Motor neuron (in vitro differentiated cells): ENCODE data around the gene VARS1. TPM values are rescaled to one million over a fixed set of nuclear protein-coding genes. Genes with fewer than 3 reads are reported as not detected.
"Not testable (repeated sequence)": the region's sequence is repeated elsewhere in the genome, so short reads cannot be mapped to it uniquely, and the experiment has no call there.

Experiments used
- ATAC-seq, 8 experiments: fragments of 200-7000 bp; cut with Tn5 transposase; replicated peaks in 6 of 8; 2 replicates each; pipeline ENCODE4 v1.8.0; 2021; ENCODE audit warnings: mild to moderate bottlenecking in 8 of 8, moderate library complexity in 8 of 8
- H3K27ac ChIP-seq, 2 donors: fragments of 250-450 bp; sonication (Bioruptor Pico); 2 replicates each; pipeline ENCODE4 v1.9.0; 2021; ENCODE audit warnings: antibody characterized with exemption in 2 of 2, mild to moderate bottlenecking in 2 of 2, moderate library complexity in 1 of 2
- H3K4me1 ChIP-seq, 2 donors: fragments of 250-450 bp; sonication (Bioruptor Pico); replicated peaks in 1 of 2; 2 replicates each; pipeline ENCODE4 v1.6.1; 2021; ENCODE audit warnings: antibody characterized with exemption in 2 of 2, mild to moderate bottlenecking in 2 of 2, moderate library complexity in 1 of 2
- H3K4me3 ChIP-seq, 5 donors: fragments of 250-450 bp; sonication (Bioruptor Pico); 2 replicates each; pipeline ENCODE4 v1.9.0; 2021; ENCODE audit warnings: antibody characterized with exemption in 5 of 5, mild to moderate bottlenecking in 5 of 5, moderate library complexity in 4 of 5
- WGBS, 10 experiments: fragments of 450-650 bp; shearing (Covaris generic); methylation state at CpG; one replicate each; pipeline ENCODE4 v1.0.0; 2022; 5-methylcytosine and 5-hydroxymethylcytosine counted together
- in situ Hi-C, 9 experiments: fragments of 400-800 bp; cut with MboI; loops; one replicate each; pipeline ENCODE4 v1.15.0; 2021; ENCODE audit warnings: low sequenced_read_pairs in 9 of 9, low pct_unique_long_range_greater_than_20kb in 2 of 9; ENCODE audit not compliant: unreplicated experiment in 9 of 9
- total RNA-seq, 8 experiments: library from RNA; unstranded; fragments of 300-600 nt; gene quantifications; 2 replicates each; pipeline versions ENCODE4 v1.2.3 to v1.2.4, GENCODE V29; 2022

The VARS1 gene
- 100 to 1,000 TPM in 2 of 8 experiments, 10 to 100 TPM in 6; 26.4 to 135 (median 52.7) TPM for total RNA-seq

DNA sequence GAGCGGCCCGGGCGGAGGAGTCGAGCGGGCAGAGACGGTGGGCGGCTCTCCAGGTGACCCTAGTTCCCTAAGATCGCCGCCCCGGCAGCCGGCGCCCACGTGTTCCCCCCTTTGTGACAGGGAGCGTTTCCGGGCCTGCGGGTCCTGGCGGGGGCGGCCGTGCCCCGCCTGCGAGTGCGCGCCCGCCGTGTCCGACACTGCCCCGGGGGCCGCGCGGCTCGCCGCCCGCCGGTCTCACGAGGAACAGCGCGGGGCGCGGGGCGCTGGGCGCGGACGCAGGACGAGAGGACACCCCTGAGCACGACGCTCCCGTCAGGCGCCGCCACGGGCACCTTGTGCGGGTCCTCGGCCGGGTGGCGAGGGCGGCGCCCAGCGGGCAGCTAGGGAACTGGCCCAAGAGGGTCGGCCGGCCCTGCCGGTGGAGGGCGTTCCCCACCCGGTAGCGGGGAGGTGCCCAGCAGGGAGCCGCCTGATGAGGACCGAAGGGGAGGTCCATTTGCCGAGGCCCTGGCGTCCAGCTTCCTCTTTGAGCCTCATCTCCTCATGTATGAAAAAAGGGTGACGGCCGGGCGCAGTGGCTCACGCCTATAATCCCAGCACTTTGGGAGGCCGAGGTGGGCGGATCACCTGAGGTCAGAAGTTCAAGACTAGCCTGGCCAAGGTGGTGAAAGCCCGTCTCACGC lies at the start of gene VARS1:
TSS of gene VARS1 (minus strand) at position 137 of the 683 bp plus-strand sequence. CDS start 535 bp downstream, outside the sequence.
- peaks cover 7 to 12% of the 10 kb centered on the region in 2 donors for H3K4me1 ChIP-seq
- in situ Hi-C loops = no loop called here
- ATAC-seq = peak; percentile 83 to 91 (median 86)
- WGBS, 10 experiments = 0 to 30% (median 7%) methylated on average over 2 to 19 of the region's 75 CpGs; no CpG with 5 or more reads in 4 of the 10 experiments
- peak within 1 kb of the TSS; percentile 100 for H3K27ac ChIP-seq
- peak within 1 kb of the TSS; percentile 57 to 89 (median 76) for H3K4me3 ChIP-seq

DNA sequence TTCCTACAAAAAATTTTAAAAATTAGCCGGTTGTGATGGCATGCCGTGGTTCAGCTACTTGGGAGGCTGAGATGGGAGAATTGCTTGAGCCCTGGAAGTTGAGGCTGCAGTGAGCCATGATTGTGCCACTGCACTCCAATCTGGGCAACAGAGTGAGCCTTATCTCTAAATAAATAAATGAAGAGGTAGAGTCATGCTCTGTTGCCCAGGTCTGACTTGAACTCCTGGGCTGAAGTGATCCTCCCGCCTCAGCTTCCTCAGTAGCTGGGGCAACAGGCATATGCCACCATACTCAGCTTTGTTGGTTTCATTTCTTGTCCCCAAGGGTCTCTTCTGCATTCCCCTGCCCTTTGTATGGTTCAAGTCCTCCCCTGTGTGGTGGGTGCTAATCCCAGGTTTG lies 49.0 kb upstream of the VARS1 start:
- Histone ChIP-seq H3K4me3 (no peak overlapping the region), H3K27ac (no peak overlapping the region), H3K4me1 (no peaks in the 10 kb centered on the region)
- in situ Hi-C loops = loop anchor here in 1 of 9 experiments (25.0 kb wide), 1 partner anchor 182 kb away; the partner anchor contains the start of genes APOM, BAG6, C6orf47 and CSNK2B
- 70 to 100% (median 100%) methylated on average over 1 to 3 of the region's 3 CpGs; no CpG with 5 or more reads in 5 of the 10 experiments for WGBS, 10 experiments
- ATAC-seq = peak in 1 of 8 experiments; percentile 6

DNA sequence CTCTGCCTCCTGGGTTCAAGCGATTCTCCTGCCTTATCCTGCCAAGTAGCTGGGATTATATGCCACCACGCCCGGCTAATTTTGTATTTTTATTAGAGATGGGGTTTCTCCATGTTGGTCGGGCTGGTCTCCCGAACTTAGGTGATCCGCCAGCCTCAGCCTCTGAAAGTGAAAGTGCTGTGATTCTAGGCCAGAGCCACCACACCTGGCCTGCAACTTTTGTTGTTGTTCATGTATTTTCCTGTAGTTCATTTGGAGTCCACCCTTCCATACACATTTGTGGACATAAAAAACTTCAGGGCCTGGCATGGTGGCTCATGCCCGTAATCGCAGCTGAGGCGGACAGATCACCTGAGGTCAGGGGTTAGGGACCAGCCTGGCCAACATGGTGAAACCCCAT lies 46.5 kb upstream of the VARS1 start:
- no peak for ATAC-seq
- in situ Hi-C loops = loop anchor here in 1 of 9 experiments (25.0 kb wide), 1 partner anchor 180 kb away; the partner anchor contains the start of genes APOM, BAG6, C6orf47 and CSNK2B
- WGBS, 10 experiments = 80 to 100% (median 98%) methylated on average over 1 to 8 of the region's 9 CpGs; no CpG with 5 or more reads in 3 of the 10 experiments

DNA sequence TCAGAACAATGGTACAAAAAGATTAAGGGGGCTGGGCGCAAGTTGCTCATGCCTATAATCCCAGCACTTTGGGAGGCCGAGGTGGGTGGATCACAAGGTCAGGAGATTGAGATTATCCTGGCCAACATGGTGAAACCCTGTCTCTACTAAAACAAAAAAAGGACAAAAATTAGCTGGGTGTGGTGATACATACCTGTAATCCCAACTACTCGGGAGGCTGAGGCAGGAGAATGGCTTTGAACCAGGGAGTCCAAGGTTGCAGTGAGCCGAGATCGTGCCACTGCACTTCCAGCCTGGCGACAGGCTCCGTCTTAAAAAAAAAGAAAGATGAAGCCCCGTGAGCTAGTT lies 44.2 kb upstream of the VARS1 start:
- not testable (repeated sequence) for H3K27ac ChIP-seq
- in situ Hi-C loops = loop anchor here in 1 of 9 experiments (25.0 kb wide), 1 partner anchor 177 kb away; the partner anchor contains the start of genes APOM, BAG6, C6orf47 and CSNK2B

More for the DNA sequence above, 46.5 kb upstream of the VARS1 start:
- Histone ChIP-seq H3K27ac (no peak overlapping the region), H3K4me1 (peaks cover 6 to 13% of the 10 kb centered on the region in 2 donors), H3K4me3 (no peak overlapping the region)

DNA sequence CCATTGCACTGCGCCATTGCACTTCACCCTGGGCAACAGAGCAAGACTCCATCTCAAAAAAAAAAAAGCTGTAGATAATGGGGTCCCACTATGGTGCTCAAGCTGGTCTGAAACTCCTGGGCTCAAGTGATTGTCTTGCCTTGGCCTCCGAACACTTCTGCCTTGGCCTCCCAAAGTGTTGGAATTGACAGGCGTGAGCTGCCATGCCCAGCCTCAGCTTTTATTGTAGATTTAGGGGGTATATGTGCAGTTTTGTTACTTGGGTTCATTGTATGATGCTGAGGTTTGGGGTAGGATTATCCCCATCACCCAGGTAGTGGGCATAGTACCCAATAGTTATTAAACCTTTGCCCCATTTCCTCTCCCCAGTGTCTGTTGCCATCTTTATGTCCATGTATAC lies 43.4 kb upstream of the VARS1 start:
- Histone ChIP-seq H3K4me3 (no peak overlapping the region), H3K27ac (no peak overlapping the region), H3K4me1 (peaks cover 20 to 25% of the 10 kb centered on the region in 2 donors)
- no peak for ATAC-seq
- in situ Hi-C loops = loop anchor here in 1 of 9 experiments (25.0 kb wide), 1 partner anchor 177 kb away; the partner anchor contains the start of genes APOM, BAG6, C6orf47 and CSNK2B
- 67 to 100% (median 100%) methylated on average over 1 of the region's 3 CpGs; no CpG with 5 or more reads in 5 of the 10 experiments for WGBS, 10 experiments

More for the DNA sequence above, 44.2 kb upstream of the VARS1 start:
- peaks cover 17 to 25% of the 10 kb centered on the region in 2 donors for H3K4me1 ChIP-seq
- H3K4me3 ChIP-seq, ATAC-seq: not testable (repeated sequence)
- 73 to 100% (median 90%) methylated on average over 1 to 8 of the region's 8 CpGs; no CpG with 5 or more reads in 1 of the 10 experiments for WGBS, 10 experiments

DNA sequence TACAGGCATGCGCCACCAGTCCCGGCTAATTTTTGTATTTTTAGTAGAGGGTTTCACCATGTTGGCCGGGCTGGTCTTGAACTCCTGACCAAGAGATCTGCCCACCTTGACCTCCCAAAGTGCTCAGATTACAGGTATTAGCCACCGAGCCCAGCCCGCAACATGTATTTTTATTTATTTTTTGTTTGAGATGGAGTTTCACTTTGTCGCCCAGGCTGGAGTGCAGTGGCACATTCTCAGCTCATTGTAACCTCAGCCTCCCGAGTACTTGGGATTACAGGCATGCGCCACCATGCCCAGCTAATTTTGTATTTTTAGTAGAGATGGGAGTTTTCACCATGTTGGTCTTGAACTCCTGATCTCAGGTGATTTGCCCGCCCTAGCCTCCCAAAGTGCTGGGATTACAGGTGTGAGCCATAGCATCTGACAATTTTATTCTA lies 42.6 kb upstream of the VARS1 start:
- in situ Hi-C loops = loop anchor here in 1 of 9 experiments (25.0 kb wide), 1 partner anchor 176 kb away; the partner anchor contains the start of genes APOM, BAG6, C6orf47 and CSNK2B
- not testable (repeated sequence) for H3K27ac ChIP-seq
- 62 to 100% (median 94%) methylated on average over 1 to 6 of the region's 9 CpGs; no CpG with 5 or more reads in 2 of the 10 experiments for WGBS, 10 experiments

DNA sequence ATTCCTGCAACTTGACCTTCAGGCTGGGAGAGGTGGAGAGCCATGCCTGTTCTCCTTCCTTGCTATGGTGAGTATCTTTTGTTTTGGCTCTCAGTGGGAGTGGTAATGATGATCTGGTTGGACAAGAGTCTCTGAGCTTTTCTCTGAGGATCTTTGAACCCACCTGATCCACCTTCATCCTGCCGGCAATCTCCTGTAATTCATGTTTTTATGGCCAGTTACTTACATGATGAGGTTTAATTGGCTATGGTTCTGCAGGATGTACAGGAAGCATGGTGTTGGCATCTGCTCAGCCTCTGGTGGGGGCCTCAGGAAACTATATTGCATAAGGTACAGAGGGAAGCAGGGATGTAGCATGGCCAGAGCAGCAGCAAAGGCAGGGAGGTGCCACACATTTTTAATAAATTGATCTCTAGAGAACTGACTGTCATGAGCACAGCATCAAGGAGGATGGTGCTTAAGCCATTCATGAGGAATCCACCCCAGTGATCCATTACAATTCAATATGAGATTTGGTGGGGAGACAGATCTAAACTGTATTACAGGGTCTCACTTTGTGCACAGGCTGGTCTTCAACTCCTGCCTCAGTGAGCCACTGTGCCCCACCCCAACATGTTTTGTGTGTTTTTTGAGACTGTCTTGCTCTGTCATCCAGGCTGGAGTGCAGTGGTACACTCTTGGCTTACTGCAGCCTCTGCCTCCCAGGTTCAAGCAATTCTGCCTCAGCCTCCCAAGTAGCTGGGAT lies 42.0 kb upstream of the VARS1 start:
- WGBS, 10 experiments = 0 to 80% (median 53%) methylated on average over 1 of the region's 1 CpG; no CpG with 5 or more reads in 6 of the 10 experiments
- H3K4me3 ChIP-seq = peak overlapping the region in 1 of 5 donors; percentile 3
- peaks cover 23 to 25% of the 10 kb centered on the region in 2 donors for H3K4me1 ChIP-seq
- H3K27ac ChIP-seq = no peak overlapping the region
- ATAC-seq = no peak
- in situ Hi-C loops = loop anchor here in 1 of 9 experiments (25.0 kb wide), 1 partner anchor 175 kb away; the partner anchor contains the start of genes APOM, BAG6, C6orf47 and CSNK2B

More for the DNA sequence above, 42.6 kb upstream of the VARS1 start:
- ATAC-seq, H3K4me3 ChIP-seq: not testable (repeated sequence)
- peaks cover 23 to 25% of the 10 kb centered on the region in 2 donors for H3K4me1 ChIP-seq

DNA sequence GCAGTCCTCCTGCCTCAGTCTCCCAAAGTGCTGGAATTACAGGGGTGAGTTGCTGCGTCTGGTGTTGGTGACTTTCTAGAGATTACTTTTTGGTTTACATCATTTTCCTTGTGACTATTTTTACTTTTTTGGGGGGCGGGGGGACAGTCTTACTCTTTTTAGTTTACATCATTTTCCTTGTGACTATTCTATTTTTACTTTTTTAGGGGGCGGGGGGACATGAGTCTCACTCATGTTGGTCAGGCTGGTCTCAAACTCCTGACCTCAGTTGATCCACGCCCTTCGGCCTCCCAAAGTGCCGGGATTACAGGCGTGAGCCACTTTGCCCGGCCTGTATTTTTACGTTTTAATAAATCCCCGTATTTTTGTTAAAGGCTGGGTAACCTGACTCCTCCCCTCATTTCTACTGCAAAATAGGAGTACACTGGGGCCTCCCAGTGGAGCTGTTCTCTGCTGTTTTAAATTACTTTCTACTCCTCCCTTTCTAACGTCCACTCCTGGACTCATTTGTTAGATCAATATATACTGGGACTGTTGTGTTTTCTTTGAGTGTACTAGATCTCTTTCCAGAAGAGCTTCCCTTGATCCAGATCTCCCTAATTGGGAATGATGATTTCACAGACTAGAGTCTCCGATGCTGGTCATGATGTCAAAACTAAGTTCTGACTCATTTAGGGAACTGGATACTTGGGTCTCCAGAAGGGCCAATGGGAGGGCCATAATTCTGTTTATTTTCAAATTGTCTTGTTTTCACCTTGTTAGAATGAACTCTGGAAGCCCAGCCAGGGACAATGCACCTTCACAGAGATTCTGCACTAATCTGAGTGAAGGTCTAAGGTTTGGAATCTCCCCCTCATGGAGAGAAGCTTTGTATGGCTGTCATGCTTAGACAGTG lies 41.2 kb upstream of the VARS1 start:
- ATAC-seq = peak in 1 of 8 experiments; percentile 0
- Histone ChIP-seq H3K4me1 (peaks cover 23 to 25% of the 10 kb centered on the region in 2 donors), H3K27ac (peak overlapping the region in 1 of 2 donors; percentile 40), H3K4me3 (peak overlapping the region; percentile 70 to 94 (median 78))
- 0 to 55% (median 20%) methylated on average over 1 to 11 of the region's 12 CpGs; no CpG with 5 or more reads in 1 of the 10 experiments for WGBS, 10 experiments
- in situ Hi-C loops = loop anchor here in 1 of 9 experiments (25.0 kb wide), 1 partner anchor 174 kb away; the partner anchor contains the start of genes APOM, BAG6, C6orf47 and CSNK2B

DNA sequence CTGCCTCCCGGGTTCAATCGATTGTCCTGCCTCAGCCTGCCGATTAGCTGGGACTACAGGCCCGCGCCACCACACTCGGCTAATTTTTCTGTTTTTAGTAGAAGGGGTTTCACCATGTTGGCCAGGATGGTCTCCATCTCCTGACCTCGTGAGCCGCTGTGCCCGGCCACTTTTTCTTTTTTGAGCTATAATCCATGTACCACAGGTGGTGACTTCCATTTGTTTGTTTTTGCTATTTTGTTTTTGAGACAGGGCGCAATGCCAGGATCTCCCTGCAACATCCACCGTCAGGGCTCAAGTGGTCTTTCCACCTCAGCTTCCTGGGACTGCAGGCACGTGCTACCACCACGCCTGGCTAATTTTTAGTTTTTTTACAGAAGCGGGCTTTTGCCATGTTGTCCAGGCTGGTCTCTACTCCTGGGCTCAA lies 40.5 kb upstream of the VARS1 start:
- Histone ChIP-seq H3K4me1 (peaks cover 26 to 27% of the 10 kb centered on the region in 2 donors), H3K27ac (no peak overlapping the region), H3K4me3 (peak overlapping the region; percentile 70 to 94 (median 78))
- 0 to 10% (median 5%) methylated on average over 1 to 13 of the region's 14 CpGs; no CpG with 5 or more reads in 1 of the 10 experiments for WGBS, 10 experiments
- no peak for ATAC-seq
- in situ Hi-C loops = loop anchor here in 1 of 9 experiments (25.0 kb wide), 1 partner anchor 174 kb away; the partner anchor contains the start of genes APOM, BAG6, C6orf47 and CSNK2B

DNA sequence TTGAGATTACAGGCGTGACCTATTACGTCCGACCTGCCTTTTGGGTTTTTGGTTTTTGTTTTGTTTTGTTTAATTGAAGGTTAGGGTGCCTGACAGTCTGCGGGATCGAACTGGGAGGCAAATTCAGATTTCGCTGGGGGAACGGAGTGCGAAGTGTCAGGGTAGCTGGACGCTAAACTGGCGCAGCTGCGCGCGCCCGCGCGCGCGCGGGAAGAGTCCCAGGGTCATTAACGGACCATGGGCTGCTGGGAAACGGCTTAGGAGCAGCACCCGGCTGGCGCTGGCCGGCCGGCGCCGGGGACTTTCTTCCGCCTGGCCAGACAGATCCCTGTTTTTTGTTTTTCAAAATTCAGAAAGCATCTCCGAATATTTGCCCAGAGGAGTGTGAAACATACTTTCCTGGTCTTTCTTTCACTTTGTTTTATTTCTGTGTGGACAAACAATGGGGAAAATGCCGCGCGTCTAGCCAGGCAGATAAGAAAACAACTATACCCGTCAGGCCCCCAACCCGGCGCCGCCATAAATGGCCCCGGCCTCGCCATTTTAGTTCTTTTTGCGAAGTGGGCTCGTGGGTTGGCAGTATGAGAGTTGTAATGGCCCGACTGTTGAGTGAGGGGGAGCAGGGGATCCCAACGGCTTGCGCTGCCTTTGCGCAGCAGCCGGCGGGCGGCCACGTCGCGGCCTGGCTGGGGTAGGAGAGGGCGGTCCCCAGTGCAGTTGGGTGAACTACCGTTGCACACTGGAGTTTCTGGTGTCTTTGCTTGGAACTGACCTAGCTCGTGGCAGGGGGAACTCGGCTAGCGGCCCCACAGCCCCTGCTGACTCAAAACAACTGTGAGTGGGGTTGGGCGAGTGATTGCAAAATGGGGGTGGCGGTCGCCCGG lies 39.1 kb upstream of the VARS1 start:
- peak overlapping the region; percentile 92 to 98 for H3K27ac ChIP-seq
- ATAC-seq = peak; percentile 16 to 82 (median 66)
- H3K4me1 ChIP-seq = peaks cover 27% of the 10 kb centered on the region in 2 donors
- WGBS, 10 experiments = 0 to 3% (median 0%) methylated on average over 5 to 30 of the region's 59 CpGs; no CpG with 5 or more reads in 3 of the 10 experiments
- in situ Hi-C loops = loop anchor here in 1 of 9 experiments (25.0 kb wide), 1 partner anchor 172 kb away; the partner anchor contains the start of genes APOM, BAG6, C6orf47 and CSNK2B
- peak overlapping the region; percentile 70 to 94 (median 78) for H3K4me3 ChIP-seq
